Esophagus muscularis mucosa (tissue), 4 donors: ENCODE results near the gene AHCYL2.

Source experiments
- EP300 ChIP-seq: sonication (generic); formaldehyde crosslinking; IDR thresholded peaks from one replicate; pipeline ENCODE4 v1.6.1; 2017; ENCODE audit warnings: antibody characterized with exemption
- POLR2A ChIP-seq: fragments of 450-650 bp; IDR thresholded peaks from one replicate; pipeline ENCODE4 v1.6.1; 2017; ENCODE audit warnings: antibody characterized with exemption, moderate library complexity, mild to moderate bottlenecking, low read depth
- POLR2AphosphoS5 ChIP-seq, 2 donors: sonication (generic); formaldehyde crosslinking; IDR thresholded peaks; one replicate each; pipeline ENCODE4 v1.6.1; 2017; ENCODE audit warnings: antibody characterized with exemption in 2 of 2
- TF ChIP-seq, protein P1 (sequence below), 3 experiments: fragments of 200-600 bp in 2 of 3; fragments of 450-650 bp in 1 of 3; sonication (generic) in 2 of 3; IDR thresholded peaks; one replicate each; pipeline ENCODE4 v1.5.1; 2017 to 2019; ENCODE audit warnings: antibody characterized with exemption in 3 of 3, mild to moderate bottlenecking in 2 of 3, moderate library complexity in 1 of 3

DNA sequence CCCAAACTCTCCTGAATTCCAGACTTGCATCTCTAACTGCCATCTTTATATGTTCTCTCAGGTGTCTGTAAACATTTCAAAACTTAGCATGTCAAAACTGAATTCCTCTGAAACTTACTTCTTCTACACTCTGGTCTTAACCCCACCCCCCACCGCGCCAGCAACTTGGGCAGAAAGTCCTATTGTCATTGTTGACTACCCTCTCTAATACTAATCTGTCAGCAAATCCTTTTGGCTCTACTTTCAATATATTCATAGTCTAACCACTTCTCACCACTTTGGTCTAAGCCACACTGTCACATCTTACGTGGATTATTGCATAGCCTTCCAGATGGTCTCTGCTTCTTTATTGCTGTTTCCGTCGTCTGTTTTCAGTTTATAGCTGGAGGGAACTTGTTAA lies 86.6 kb downstream of the AHCYL2 start:
- TF ChIP-seq, protein P1, sequence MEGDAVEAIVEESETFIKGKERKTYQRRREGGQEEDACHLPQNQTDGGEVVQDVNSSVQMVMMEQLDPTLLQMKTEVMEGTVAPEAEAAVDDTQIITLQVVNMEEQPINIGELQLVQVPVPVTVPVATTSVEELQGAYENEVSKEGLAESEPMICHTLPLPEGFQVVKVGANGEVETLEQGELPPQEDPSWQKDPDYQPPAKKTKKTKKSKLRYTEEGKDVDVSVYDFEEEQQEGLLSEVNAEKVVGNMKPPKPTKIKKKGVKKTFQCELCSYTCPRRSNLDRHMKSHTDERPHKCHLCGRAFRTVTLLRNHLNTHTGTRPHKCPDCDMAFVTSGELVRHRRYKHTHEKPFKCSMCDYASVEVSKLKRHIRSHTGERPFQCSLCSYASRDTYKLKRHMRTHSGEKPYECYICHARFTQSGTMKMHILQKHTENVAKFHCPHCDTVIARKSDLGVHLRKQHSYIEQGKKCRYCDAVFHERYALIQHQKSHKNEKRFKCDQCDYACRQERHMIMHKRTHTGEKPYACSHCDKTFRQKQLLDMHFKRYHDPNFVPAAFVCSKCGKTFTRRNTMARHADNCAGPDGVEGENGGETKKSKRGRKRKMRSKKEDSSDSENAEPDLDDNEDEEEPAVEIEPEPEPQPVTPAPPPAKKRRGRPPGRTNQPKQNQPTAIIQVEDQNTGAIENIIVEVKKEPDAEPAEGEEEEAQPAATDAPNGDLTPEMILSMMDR (IDR thresholded peaks at IDR 0.05) = no peak
- TF ChIP-seq POLR2AphosphoS5 (IDR thresholded peaks at IDR 0.05) (no peak), POLR2A (no peak), EP300 (no peak)
